HG02798 (cell line): ENCODE measurements around the gene SHROOM3.
"Not testable (repeated sequence)": the region's sequence is repeated elsewhere in the genome, so short reads cannot be mapped to it uniquely, and the experiment has no call there.

Source experiments
- ATAC-seq: cut with Tn5 transposase; IDR thresholded peaks from one replicate; pipeline ENCODE4 v1.9.1; 2021; ENCODE audit warnings: mild to moderate bottlenecking; ENCODE audit not compliant: unreplicated experiment, poor library complexity

The SHROOM3 gene

DNA sequence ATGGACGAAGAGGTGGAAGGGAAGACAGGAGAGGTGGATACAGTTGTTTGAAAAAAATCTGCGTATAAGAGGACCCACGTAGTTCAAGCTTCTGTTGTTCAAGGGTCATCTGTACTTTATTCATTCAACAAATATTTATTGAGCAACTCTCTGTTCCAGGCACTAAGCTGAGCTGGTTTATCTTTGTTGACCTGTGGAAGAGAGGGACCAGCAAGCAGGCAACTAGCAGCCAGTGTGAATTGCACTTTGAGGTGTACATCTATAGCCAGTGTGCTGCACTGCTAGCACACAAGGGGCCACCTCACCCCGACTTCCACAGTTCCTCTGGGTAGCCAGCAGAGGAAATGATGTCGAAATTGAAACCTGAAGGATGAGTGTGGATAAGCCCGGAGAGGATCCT is 271.6 kb downstream of the SHROOM3 start:
- no peak for ATAC-seq

GRCh38 chr4:76708971-76709771 is 274.1 kb downstream of the SHROOM3 start:
- ATAC-seq, result no peak

DNA sequence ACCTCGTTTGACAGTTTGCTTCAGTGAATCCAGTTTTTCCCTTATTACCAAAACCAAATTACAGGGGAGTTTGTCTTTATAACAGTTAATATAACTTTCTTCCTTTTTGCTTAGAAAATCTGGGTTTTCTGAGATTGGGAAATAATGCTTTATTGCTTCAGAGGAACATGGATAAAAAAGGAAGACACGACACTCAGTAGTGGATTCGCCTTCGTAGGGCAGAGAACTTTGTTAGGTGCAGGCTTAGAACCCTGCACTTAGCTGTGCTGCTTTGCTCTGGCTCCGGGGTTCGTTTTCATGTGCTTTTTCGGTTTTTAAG is 274.7 kb downstream of the SHROOM3 start:
- ATAC-seq, result no peak

GRCh38 chr4:76712564-76712963 is 277.5 kb downstream of the SHROOM3 start:
- no peak for ATAC-seq

DNA sequence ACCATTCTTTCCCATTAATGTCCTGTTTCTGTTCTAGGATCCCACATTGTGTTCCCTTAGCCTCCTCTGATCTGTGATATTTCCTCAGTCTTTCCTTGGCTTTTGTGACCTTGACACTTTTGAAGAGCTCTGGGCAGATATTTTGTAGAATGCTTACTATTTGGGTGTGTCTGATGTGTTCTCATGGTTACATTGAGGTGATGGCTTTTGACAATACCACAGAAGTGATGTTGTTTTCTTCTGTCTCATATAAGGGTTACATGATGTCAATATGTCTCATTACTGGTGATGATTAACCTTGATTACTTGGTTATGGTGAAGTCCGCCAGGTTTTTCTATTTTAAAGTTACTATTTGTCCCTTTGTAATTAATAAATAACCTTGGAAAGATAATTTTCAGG is 279.2 kb downstream of the SHROOM3 start:
- ATAC-seq, result no peak

DNA sequence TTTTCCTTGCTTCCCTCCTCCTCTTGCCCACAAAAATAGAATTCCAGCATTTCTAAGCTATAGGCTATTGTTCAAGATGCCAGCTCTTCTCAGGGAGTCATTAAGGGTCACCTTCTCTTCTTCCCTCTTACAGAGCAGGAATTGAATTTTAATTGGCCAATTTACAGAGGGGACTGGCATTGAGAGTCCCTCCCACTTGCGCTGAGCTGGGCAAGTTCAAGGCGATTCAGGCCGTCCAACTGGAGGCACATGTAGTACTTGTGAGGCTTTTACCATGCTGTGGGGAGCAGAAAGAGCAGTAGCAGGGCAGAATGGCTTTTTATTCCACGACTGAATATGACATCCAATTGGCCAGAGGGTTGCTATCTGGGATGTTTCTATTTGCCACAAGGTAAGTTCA is 281.0 kb downstream of the SHROOM3 start:
- no peak for ATAC-seq

DNA sequence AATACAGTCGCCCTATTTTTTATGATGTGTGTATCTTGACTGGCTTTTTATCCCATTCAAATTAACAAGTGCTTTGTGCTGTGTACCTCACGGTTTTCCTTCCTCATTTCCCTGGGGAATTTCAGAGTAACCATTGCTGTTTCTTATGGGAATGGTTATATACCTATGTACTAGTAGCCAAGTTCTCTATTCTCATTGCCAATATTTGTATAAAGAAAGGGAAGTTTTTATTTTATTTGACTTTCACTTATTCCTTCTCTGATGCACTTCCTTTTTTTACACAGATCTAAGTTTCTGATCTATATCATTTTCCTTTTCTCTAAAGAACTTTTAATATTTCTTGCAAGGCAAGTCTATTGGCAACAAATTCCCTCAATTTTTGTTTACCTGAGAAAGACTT is 281.6 kb downstream of the SHROOM3 start:
- no peak for ATAC-seq

- no peak for ATAC-seq
Measured at GRCh38 chr4:76717431-76717830, 282.4 kb downstream of the SHROOM3 start.

DNA sequence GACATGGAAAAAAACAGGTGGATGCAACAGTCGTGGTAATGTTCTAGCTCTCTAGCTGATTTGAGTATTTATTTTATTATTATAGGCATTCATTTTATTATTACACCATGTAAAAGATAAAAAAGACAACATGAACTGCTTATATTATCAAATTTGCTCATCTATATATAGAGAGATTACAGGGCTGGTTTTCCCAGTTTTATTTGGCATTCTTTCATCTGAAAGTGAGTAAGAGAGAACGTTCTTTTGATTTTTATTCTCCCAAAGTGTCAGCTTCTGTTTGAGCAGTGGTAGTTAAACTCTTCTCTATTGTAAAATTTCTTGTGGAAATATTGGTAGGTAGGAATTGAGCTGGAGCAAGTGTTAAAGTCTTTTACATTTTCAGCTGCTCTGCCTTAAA is 283.0 kb downstream of the SHROOM3 start:
- no peak for ATAC-seq

DNA sequence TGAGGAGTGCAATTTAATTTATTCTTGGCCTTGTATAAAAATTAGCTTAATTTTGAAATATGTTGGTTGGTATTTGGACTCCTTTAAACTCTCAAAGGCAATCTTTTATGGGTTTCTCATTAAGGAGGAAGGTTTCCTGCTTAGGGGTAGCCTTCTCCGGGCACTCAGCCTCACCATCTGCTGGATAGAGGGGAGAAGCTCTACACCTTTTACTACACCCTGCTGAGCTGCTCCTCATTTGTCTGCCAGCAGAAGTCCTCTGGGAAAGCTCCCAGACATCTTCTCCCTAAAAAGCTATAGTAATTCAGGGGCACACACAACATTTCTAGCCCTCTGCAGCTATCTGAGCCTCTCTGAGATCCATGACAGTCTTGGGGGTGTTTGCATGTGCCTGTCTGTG is 283.8 kb downstream of the SHROOM3 start:
- ATAC-seq, result no peak

DNA sequence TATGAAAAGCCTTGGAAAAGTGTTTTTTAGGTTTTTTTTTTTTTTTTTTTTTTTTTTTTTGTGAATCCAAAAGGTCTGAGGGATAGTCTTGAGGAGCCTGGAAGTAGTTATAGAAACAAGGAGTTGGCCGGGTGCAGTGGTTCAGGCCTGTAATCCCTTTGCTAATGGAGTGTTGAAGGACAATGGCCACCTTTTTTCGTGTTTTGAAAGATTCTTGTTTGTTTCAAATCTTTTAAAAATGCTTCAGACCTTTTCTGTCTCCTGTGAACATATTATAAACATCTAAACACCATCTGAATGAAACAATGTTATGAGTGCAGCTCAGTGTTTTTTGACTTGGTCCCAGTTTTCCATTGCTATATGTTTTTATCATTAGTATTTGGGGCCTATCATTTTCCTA is 285.1 kb downstream of the SHROOM3 start:
- no peak for ATAC-seq

DNA sequence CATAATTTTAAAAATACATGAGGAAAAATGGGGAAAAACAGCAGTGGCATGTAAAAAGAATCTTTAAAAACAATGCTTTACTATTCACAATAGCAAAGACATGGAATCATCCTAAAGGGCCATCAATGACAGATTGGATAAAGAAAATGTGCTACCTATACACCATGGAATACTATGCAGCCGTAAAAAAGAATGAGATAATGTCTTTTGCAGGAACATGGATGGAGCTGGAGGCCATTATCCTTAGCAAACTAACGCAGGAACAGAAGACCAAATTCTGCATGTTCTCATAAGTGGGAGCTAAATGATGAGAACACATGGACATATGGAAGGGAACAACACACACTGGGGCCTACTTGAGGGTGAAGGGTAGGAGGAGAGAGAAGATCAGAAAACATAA is 287.1 kb downstream of the SHROOM3 start:
- not testable (repeated sequence) for ATAC-seq

DNA sequence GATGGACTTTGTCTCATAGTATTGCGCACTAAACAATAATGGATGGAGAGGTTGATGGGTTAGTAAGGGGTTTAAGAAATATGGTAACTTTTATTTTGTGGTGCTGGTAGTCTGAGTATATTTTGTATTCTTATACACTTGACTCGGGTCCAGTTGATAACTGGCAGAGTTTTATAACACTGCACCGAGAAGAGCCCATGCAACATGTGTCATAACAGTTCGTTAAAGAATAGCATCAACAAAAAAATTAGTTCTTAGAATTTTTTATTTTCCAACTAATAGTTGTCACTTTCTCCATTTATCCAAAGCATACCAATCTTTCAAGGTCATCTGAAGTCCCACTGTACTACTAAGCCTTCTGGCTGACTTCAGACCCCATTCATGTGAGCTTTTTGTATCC is 287.8 kb downstream of the SHROOM3 start:
- ATAC-seq, result no peak

DNA sequence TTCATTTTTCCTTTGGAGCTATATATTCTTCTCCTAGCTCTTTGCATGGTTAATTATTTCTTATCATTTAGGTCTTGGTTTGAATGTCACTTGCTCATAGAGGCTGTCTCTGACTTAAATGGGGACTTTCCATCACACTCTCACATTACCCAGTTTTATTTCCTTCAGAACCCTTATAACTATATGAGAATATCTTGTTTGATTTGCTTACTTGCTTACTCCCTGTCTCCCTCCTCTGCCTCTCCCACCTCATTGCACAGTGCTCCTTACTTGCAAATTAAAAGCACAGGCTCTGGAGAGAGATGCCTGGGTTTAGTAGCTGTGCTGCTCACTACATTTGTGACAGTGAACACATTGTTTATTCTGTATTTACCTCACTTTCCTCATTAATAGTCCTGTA is 288.3 kb downstream of the SHROOM3 start:
- no peak for ATAC-seq

DNA sequence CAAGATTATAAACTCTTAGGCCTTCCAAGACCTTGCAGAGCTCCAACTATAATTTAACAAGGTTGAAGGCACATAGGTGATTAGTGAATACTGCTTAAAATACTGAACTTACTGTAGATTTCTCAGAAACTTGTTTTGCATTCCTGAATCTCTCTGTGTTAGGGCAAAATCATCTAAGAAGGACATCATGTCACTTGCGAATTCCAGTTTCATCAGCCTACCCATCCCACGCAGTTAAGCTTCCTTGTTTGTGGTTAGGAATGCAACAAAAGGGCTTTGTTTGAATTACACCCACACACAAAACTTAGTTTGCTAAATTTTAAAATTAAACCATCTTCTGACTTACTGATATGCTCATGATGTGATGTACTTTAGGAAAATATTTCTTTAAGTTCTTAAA is 288.9 kb downstream of the SHROOM3 start:
- no peak for ATAC-seq

DNA sequence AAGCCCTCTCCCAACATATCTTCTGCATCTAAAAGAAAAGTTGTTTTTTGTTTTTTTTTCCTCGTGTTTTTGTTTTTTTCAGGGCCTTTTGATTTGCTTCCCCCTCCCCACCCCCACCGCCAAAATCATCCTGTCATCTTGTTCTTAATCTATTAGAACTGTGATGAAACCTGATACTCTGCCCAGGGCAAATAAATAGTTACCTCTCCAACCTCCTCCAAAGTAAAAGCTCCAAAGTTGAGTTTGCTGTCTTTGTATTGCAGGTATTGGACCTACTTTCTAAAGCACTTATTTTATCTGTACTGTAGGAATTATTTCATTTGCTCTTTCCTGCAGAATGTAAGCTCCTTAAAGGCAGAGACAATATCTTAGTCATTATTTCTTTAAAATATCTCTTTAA is 290.0 kb downstream of the SHROOM3 start:
- ATAC-seq, result no peak

DNA sequence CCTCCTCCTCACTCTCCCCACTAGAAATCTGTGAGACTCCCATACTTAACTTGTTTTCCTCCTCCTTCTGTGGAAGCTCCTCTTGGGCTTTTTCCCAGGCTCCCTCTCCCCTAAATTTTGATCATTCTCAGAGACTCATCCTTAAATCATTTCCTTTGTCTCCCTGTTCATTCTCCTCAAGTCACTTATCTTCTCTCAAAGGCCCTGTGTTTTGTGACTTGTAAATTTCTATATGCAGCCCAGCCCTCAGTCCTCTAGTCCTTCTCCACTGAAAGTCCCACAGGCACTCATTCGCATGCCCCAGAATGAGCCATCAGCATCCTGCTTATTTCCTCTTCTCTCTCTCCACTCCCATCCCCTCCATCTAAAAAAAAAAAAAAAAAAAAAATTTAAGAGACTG is 291.1 kb downstream of the SHROOM3 start:
- ATAC-seq, result no peak

DNA sequence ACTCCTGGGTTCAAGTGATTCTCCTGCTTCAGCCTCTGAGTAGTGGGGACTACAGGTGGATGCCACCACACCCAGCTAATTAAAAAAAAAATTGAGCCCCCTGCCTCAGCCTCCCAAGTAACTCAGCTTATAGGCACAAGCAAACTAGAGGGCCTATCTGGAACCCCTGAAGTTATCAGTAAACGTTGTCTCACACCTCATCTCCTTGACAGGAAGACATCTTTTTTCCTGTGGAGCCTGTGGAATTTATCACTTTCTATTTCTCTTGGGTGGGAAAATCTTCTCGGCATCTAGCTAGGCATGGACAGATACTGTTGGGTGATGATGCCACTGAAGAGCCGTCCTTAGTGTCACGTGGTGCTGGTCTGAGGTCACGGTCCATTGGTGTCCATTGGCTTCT is 291.6 kb downstream of the SHROOM3 start:
- ATAC-seq, result no peak

DNA sequence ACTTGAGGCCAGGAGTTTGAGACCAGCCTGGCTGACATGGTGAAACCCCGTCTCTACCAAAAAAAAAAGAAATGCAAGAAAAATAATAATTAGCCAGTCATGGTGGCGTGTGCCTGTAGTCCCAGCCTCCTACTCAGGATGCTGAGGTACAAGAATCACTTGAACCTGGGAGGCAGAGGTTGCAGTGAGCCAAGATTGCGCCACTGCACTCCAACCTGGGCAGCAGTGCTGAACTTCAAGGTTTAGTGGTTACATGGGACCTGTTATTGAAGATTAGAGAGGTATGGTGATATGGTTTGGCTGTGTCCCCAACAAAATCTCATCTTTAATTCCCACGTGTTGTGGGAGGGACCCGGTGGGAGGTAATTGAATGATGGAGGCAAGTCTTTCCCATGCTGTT is 292.9 kb downstream of the SHROOM3 start:
- ATAC-seq, result not testable (repeated sequence)

- ATAC-seq, result no peak
Measured at GRCh38 chr4:76729460-76729859, 294.4 kb downstream of the SHROOM3 start.

GRCh38 chr4:76729980-76730379 is 295.0 kb downstream of the SHROOM3 start:
- no peak for ATAC-seq

- no peak for ATAC-seq
Measured at GRCh38 chr4:76732246-76732645, 297.2 kb downstream of the SHROOM3 start.
